HUES6 (cell line): ENCODE results near the gene PGLYRP2.
"Not testable (repeated sequence)": the region's sequence is repeated elsewhere in the genome, so short reads cannot be mapped to it uniquely, and the experiment has no call there.

Experiments used
- H3K27ac ChIP-seq: 2 replicates; pipeline ENCODE4 v1.7.0; 2013; ENCODE audit warnings: low read depth, mild to moderate bottlenecking, low read length, inconsistent platforms
- H3K27me3 ChIP-seq: 2 replicates; pipeline ENCODE4 v1.6.1; 2013; ENCODE audit warnings: low read length; ENCODE audit not compliant: control insufficient read depth, insufficient read depth
- H3K36me3 ChIP-seq: 2 replicates; pipeline ENCODE4 v1.6.1; 2013; ENCODE audit warnings: low read length; ENCODE audit not compliant: control insufficient read depth, insufficient read depth
- H3K4me1 ChIP-seq: 2 replicates; pipeline ENCODE4 v1.6.1; 2013; ENCODE audit warnings: low read length; ENCODE audit not compliant: control insufficient read depth, insufficient read depth
- H3K4me3 ChIP-seq: 2 replicates; pipeline ENCODE4 v1.5.1; 2013; ENCODE audit warnings: low read depth, low read length
- H3K9ac ChIP-seq: one replicate; pipeline ENCODE4 v1.6.1; 2013; ENCODE audit warnings: mild to moderate bottlenecking, low read length
- H3K9me3 ChIP-seq: 2 replicates; pipeline ENCODE4 v1.6.1; 2013; ENCODE audit warnings: low read depth, low read length; ENCODE audit not compliant: control insufficient read depth, insufficient read depth

Gene PGLYRP2

GRCh38 chr19:15479391-15480345 is at the start of gene PGLYRP2:
TSS of gene PGLYRP2 (minus strand) at chr19:15479501. CDS start at chr19:15479371, 130 bp downstream.
- Histone ChIP-seq H3K4me1 (0 out of 2 replicates have a peak, but pooled peaks cover 8% of the 10 kb centered on the region), H3K9ac (no peak within 1 kb of the TSS), H3K9me3 (no peaks in the 10 kb centered on the region), H3K27me3 (peaks cover 3% of the 10 kb centered on the region; the same call in 1 of the 2 replicates), H3K27ac (no peak within 1 kb of the TSS), H3K4me3 (no peak within 1 kb of the TSS), H3K36me3 (no peaks in the 10 kb centered on the region)

- H3K9me3 ChIP-seq: peaks cover 3% of the 10 kb centered on the region; the same call in 1 of the 2 replicates
- no peak overlapping the region for H3K27ac ChIP-seq
Observed at GRCh38 chr19:15527705-15528104, 48.4 kb upstream of the PGLYRP2 start.

GRCh38 chr19:15526408-15526807 is 47.1 kb upstream of the PGLYRP2 start:
- Histone ChIP-seq H3K27ac (no peak overlapping the region), H3K36me3 (no peaks in the 10 kb centered on the region), H3K4me1 (no peaks in the 10 kb centered on the region), H3K27me3 (peaks cover 6% of the 10 kb centered on the region), H3K4me3 (no peak overlapping the region), H3K9ac (no peak overlapping the region), H3K9me3 (peaks cover 3% of the 10 kb centered on the region; the same call in 1 of the 2 replicates)

More at GRCh38 chr19:15527705-15528104, 48.4 kb upstream of the PGLYRP2 start:
- H3K36me3 ChIP-seq: no peaks in the 10 kb centered on the region
- H3K27me3 ChIP-seq: peaks cover 6% of the 10 kb centered on the region
- no peaks in the 10 kb centered on the region for H3K4me1 ChIP-seq
- H3K4me3 ChIP-seq: no peak overlapping the region
- no peak overlapping the region for H3K9ac ChIP-seq

GRCh38 chr19:15525291-15525690 is 46.0 kb upstream of the PGLYRP2 start:
- no peak overlapping the region for H3K9ac ChIP-seq
- H3K27me3 ChIP-seq: peaks cover 6% of the 10 kb centered on the region
- peaks cover 3% of the 10 kb centered on the region; the same call in 1 of the 2 replicates for H3K9me3 ChIP-seq
- H3K36me3 ChIP-seq: no peaks in the 10 kb centered on the region
- no peaks in the 10 kb centered on the region for H3K4me1 ChIP-seq
- no peak overlapping the region for H3K4me3 ChIP-seq
- H3K27ac ChIP-seq: no peak overlapping the region

GRCh38 chr19:15524781-15525180 is 45.5 kb upstream of the PGLYRP2 start:
- Histone ChIP-seq H3K4me3 (no peak overlapping the region), H3K36me3 (no peaks in the 10 kb centered on the region), H3K9ac (no peak overlapping the region), H3K27ac (no peak overlapping the region), H3K9me3 (no peaks in the 10 kb centered on the region), H3K27me3 (peaks cover 6% of the 10 kb centered on the region), H3K4me1 (no peaks in the 10 kb centered on the region)

GRCh38 chr19:15519433-15519976 is 40.2 kb upstream of the PGLYRP2 start:
- H3K4me3 ChIP-seq: no peak overlapping the region
- H3K4me1 ChIP-seq: no peaks in the 10 kb centered on the region
- H3K27me3 ChIP-seq: no peaks in the 10 kb centered on the region; the same call in 1 of the 2 replicates
- no peak overlapping the region for H3K9ac ChIP-seq
- H3K27ac ChIP-seq: no peak overlapping the region
- H3K36me3 ChIP-seq: no peaks in the 10 kb centered on the region
- peaks cover 13% of the 10 kb centered on the region for H3K9me3 ChIP-seq

GRCh38 chr19:15517778-15518177 is 38.5 kb upstream of the PGLYRP2 start:
- H3K4me3 ChIP-seq: no peak overlapping the region
- peaks cover 13% of the 10 kb centered on the region for H3K9me3 ChIP-seq

GRCh38 chr19:15516363-15516762 is 37.1 kb upstream of the PGLYRP2 start:
- H3K27ac ChIP-seq: no peak overlapping the region
- no peak overlapping the region for H3K4me3 ChIP-seq
- H3K27me3 ChIP-seq: no peaks in the 10 kb centered on the region; the same call in 1 of the 2 replicates
- peaks cover 13% of the 10 kb centered on the region for H3K9me3 ChIP-seq
- H3K36me3 ChIP-seq: no peaks in the 10 kb centered on the region
- no peak overlapping the region for H3K9ac ChIP-seq
- no peaks in the 10 kb centered on the region for H3K4me1 ChIP-seq

More at GRCh38 chr19:15517778-15518177, 38.5 kb upstream of the PGLYRP2 start:
- H3K4me1 ChIP-seq: no peaks in the 10 kb centered on the region
- H3K27me3 ChIP-seq: no peaks in the 10 kb centered on the region
- H3K36me3 ChIP-seq: no peaks in the 10 kb centered on the region
- no peak overlapping the region for H3K9ac ChIP-seq
- H3K27ac ChIP-seq: no peak overlapping the region

GRCh38 chr19:15515227-15515625 is 35.9 kb upstream of the PGLYRP2 start:
- peaks cover 13% of the 10 kb centered on the region for H3K9me3 ChIP-seq

GRCh38 chr19:15511671-15512424 is 32.5 kb upstream of the PGLYRP2 start:
- H3K4me1 ChIP-seq: no peaks in the 10 kb centered on the region
- no peak overlapping the region for H3K27ac ChIP-seq
- no peak overlapping the region for H3K9ac ChIP-seq
- no peaks in the 10 kb centered on the region for H3K36me3 ChIP-seq
- no peak overlapping the region for H3K4me3 ChIP-seq
- peaks cover 36% of the 10 kb centered on the region for H3K27me3 ChIP-seq
- H3K9me3 ChIP-seq: peaks cover 3% of the 10 kb centered on the region; the same call in 1 of the 2 replicates

More at GRCh38 chr19:15515227-15515625, 35.9 kb upstream of the PGLYRP2 start:
- H3K4me1 ChIP-seq, H3K36me3 ChIP-seq, H3K27me3 ChIP-seq, H3K27ac ChIP-seq, H3K4me3 ChIP-seq, H3K9ac ChIP-seq: not testable (repeated sequence)
